ENCODE data around the gene WHRN. TPM values are rescaled to one million over a fixed set of nuclear protein-coding genes. Genes with fewer than 3 reads are reported as not detected.

The WHRN gene
- total RNA-seq, 1 donor from 2014 or later, result 3.1 TPM

- TF ChIP-seq CTCF (IDR thresholded peaks at IDR 0.05), result no peak
- Histone ChIP-seq H3K4me3 (no peak overlapping the region), H3K27ac (no peak overlapping the region), H3K4me1 (peaks cover 16% of the 10 kb centered on the region), H3K36me3 (peaks cover 99% of the 10 kb centered on the region), H3K9me3 (no peaks in the 10 kb centered on the region), H3K27me3 (no peaks in the 10 kb centered on the region)
- no peak for ATAC-seq
- intact Hi-C loops (cut with DNase I), result no loop called here
- DNase-seq, result peak; percentile 44
Measured at GRCh38 chr9:114359801-114360200, 145.5 kb downstream of the WHRN start.

- Histone ChIP-seq H3K36me3 (peaks cover 99% of the 10 kb centered on the region), H3K9me3 (no peaks in the 10 kb centered on the region), H3K4me3 (no peak overlapping the region), H3K4me1 (no peaks in the 10 kb centered on the region), H3K27me3 (no peaks in the 10 kb centered on the region), H3K27ac (no peak overlapping the region)
- ATAC-seq (no peak), DNase-seq (peak; percentile 49)
- intact Hi-C loops (cut with DNase I), result no loop called here
- no peak for TF ChIP-seq CTCF (IDR thresholded peaks at IDR 0.05)
Measured at GRCh38 chr9:114357911-114358328, 147.4 kb downstream of the WHRN start.

GRCh38 chr9:114357360-114357759, 147.9 kb downstream of the WHRN start:
- TF ChIP-seq CTCF (IDR thresholded peaks at IDR 0.05), result no peak
- no peak for DNase-seq
- H3K36me3 ChIP-seq, result peaks cover 100% of the 10 kb centered on the region
- no peak overlapping the region for H3K4me3 ChIP-seq
- no peaks in the 10 kb centered on the region for H3K4me1 ChIP-seq
- no peaks in the 10 kb centered on the region for H3K9me3 ChIP-seq
- no peaks in the 10 kb centered on the region for H3K27me3 ChIP-seq
- no peak for ATAC-seq
- intact Hi-C loops (cut with DNase I), result no loop called here
- H3K27ac ChIP-seq, result no peak overlapping the region

GRCh38 chr9:114356792-114357191, 148.5 kb downstream of the WHRN start:
- H3K9me3 ChIP-seq, result no peaks in the 10 kb centered on the region
- intact Hi-C loops (cut with DNase I), result no loop called here
- peaks cover 100% of the 10 kb centered on the region for H3K36me3 ChIP-seq
- peak; percentile 47 for DNase-seq
- H3K4me3 ChIP-seq, result no peak overlapping the region
- H3K27me3 ChIP-seq, result no peaks in the 10 kb centered on the region
- no peak for TF ChIP-seq CTCF (IDR thresholded peaks at IDR 0.05)
- ATAC-seq, result no peak
- no peak overlapping the region for H3K27ac ChIP-seq
- H3K4me1 ChIP-seq, result no peaks in the 10 kb centered on the region

GRCh38 chr9:114355821-114356220, 149.5 kb downstream of the WHRN start:
- Histone ChIP-seq H3K4me3 (no peak overlapping the region), H3K9me3 (no peaks in the 10 kb centered on the region), H3K36me3 (peaks cover 100% of the 10 kb centered on the region), H3K27ac (no peak overlapping the region), H3K27me3 (no peaks in the 10 kb centered on the region), H3K4me1 (peaks cover 3% of the 10 kb centered on the region)
- ATAC-seq (no peak), DNase-seq (peak; percentile 48)
- TF ChIP-seq CTCF (IDR thresholded peaks at IDR 0.05), result no peak
- intact Hi-C loops (cut with DNase I), result no loop called here

Other genes with a start within 250 kb of the WHRN start
- gene ORM1, start 182.4 kb downstream of the WHRN start, total RNA-seq, result 5.2 TPM
- 3.9 TPM for gene ORM2, start 175.6 kb downstream of the WHRN start, total RNA-seq
- 54.7 TPM for gene AKNA, start 117.5 kb downstream of the WHRN start, total RNA-seq
- gene ATP6V1G1, start 82.3 kb upstream of the WHRN start, total RNA-seq, result 112 TPM
- 18.4 TPM for gene TMEM268, start 105.8 kb upstream of the WHRN start, total RNA-seq
- not detected for gene TEX53, start 152.3 kb upstream of the WHRN start, total RNA-seq
- gene TEX48, start 176.7 kb upstream of the WHRN start, total RNA-seq, result not detected